ENCODE data around the gene SFT2D1. TPM values are rescaled to one million over a fixed set of nuclear protein-coding genes. Genes with fewer than 3 reads are reported as not detected.
A peak's percentile ranks its signal among the peaks of the same experiment; 100 is the strongest.

SFT2D1 gene
- total and polyA plus RNA-seq, 9 of the 15 experiments (the other 6 are each of a cell fraction or from before 2014, with no cell fraction given): 54.4 to 140 (median 74.6) TPM

GRCh38 chr6:166342349-166343149 is at the start of gene SFT2D1 (continued):
- TF ChIP-seq ZNF407 (IDR thresholded peaks at IDR 0.05; ENCODE audit: low read depth) (peak; percentile 90), NR0B1 (IDR thresholded peaks at IDR 0.05; ENCODE audit: partially characterized antibody) (no peak), GTF2E2 (tag; IDR thresholded peaks at IDR 0.05) (peak; percentile 79), FUS (optimal IDR thresholded peaks at IDR 0.05; ENCODE audit: low read depth, low read length) (peak; percentile 12), ZNF586 (CRISPR knock-in tag; conservative IDR thresholded peaks at IDR 0.05) (no peak), ZFX (CRISPR knock-in tag; IDR thresholded peaks at IDR 0.05) (peak; percentile 91), MTA2 (IDR thresholded peaks at IDR 0.05; ENCODE audit: low read depth) (no peak), E2F6 (IDR thresholded peaks at IDR 0.05; ENCODE audit: borderline replicate concordance in 1 of 2, extremely low read depth in 1 of 2, insufficient read depth in 1 of 2, insufficient read length in 1 of 2, low read depth in 1 of 2, low read length in 1 of 2, poor library complexity in 1 of 2, severe bottlenecking in 1 of 2) (peak; percentile 47 to 68), FOXM1 (IDR thresholded peaks at IDR 0.05; ENCODE audit: low read depth) (no peak; the same call in 1 of the 2 replicates), FOXM1 (CRISPR knock-in tag; IDR thresholded peaks at IDR 0.05; ENCODE audit: low read depth) (peak; percentile 89), ZNF561 (CRISPR knock-in tag; conservative IDR thresholded peaks at IDR 0.05) (no peak), CAMTA2 (CRISPR knock-in tag; conservative IDR thresholded peaks at IDR 0.05) (no peak), WHSC1 (IDR thresholded peaks at IDR 0.05; ENCODE audit: low read length) (no peak), SMAD1 (IDR thresholded peaks at IDR 0.05; ENCODE audit: low read depth, low read length, partially characterized antibody) (peak; percentile 59), NCOA6 (IDR thresholded peaks at IDR 0.05) (no peak), PTTG1 (tag; IDR thresholded peaks at IDR 0.05; ENCODE audit: low read depth) (no peak), ZNF316 (IDR thresholded peaks at IDR 0.05) (peak; percentile 94), TAF15 (IDR thresholded peaks at IDR 0.05; ENCODE audit: low read depth, low read length) (no peak)
